VCaP (cell line): ENCODE results near the gene IFT25.
"Not testable (repeated sequence)": the region's sequence is repeated elsewhere in the genome, so short reads cannot be mapped to it uniquely, and the experiment has no call there.

Source experiments
- H3K27ac ChIP-seq: fragments of 450-650 bp; 2 replicates; pipeline ENCODE4 v1.5.1; 2017
- CTCF ChIP-seq: fragments of 450-650 bp; conservative IDR thresholded peaks from 2 replicates; pipeline ENCODE4 v1.5.1; 2017; ENCODE audit warnings: mild to moderate bottlenecking, moderate library complexity

IFT25 gene

GRCh38 chr1:53892911-53893310 lies 52.6 kb downstream of the IFT25 start:
- H3K27ac ChIP-seq = no peak overlapping the region
- no peak for TF ChIP-seq CTCF

GRCh38 chr1:53891678-53892077 lies 53.8 kb downstream of the IFT25 start:
- no peak for TF ChIP-seq CTCF
- no peak overlapping the region for H3K27ac ChIP-seq

- TF ChIP-seq CTCF = no peak
- H3K27ac ChIP-seq = no peak overlapping the region
These were observed 54.5 kb downstream of the IFT25 start for GRCh38 chr1:53891018-53891417.

- no peak for TF ChIP-seq CTCF
- H3K27ac ChIP-seq = peak overlapping the region; percentile 70; the same call in 1 of the 2 replicates
These were observed 55.0 kb downstream of the IFT25 start for GRCh38 chr1:53890522-53890941.

GRCh38 chr1:53889304-53890298 lies 55.9 kb downstream of the IFT25 start, which contains the start of gene YIPF1:
YIPF1 (minus strand) TSS chr1:53889797; CDS start chr1:53888937, 860 bp downstream.
- TF ChIP-seq CTCF = no peak

GRCh38 chr1:53888681-53889080 lies 56.8 kb downstream of the IFT25 start:
- no peak for TF ChIP-seq CTCF
- H3K27ac ChIP-seq = peak overlapping the region; percentile 70

More at GRCh38 chr1:53889304-53890298, 55.9 kb downstream of the IFT25 start, which contains the start of gene YIPF1:
- peak within 1 kb of the TSS; percentile 70 for H3K27ac ChIP-seq

- not testable (repeated sequence) for H3K27ac ChIP-seq
These were observed 61.9 kb downstream of the IFT25 start for GRCh38 chr1:53883600-53883999.

- not testable (repeated sequence) for H3K27ac ChIP-seq
These were observed 63.6 kb downstream of the IFT25 start for GRCh38 chr1:53881853-53882252.
